PC-3 (cell line): ENCODE data around the gene GOLGA7B.

Experiments
- CTCF ChIP-seq: fragments of 300-600 bp; sonication (generic); conservative IDR thresholded peaks from 2 replicates; pipeline ENCODE4 v1.5.1; 2017; ENCODE audit warnings: antibody characterized with exemption, low read depth, mild to moderate bottlenecking, low read length
- EZH2 ChIP-seq: fragments of 300-600 bp; sonication (generic); IDR thresholded peaks from one replicate; pipeline ENCODE4 v1.6.1; 2017; ENCODE audit warnings: antibody characterized with exemption, mild to moderate bottlenecking, low read length; ENCODE audit not compliant: unreplicated experiment

- no peak for TF ChIP-seq CTCF
- TF ChIP-seq EZH2: no peak
These were observed 11.6 kb downstream of the GOLGA7B start for GRCh38 chr10:97861097-97861750.
